HG03103 (cell line): ENCODE measurements around the gene ZNF618.

Experiments
- ATAC-seq: cut with Tn5 transposase; IDR thresholded peaks from one replicate; pipeline ENCODE4 v1.9.1; 2021; ENCODE audit warnings: low read depth; ENCODE audit not compliant: unreplicated experiment

Gene ZNF618

GRCh38 chr9:113932906-113933584 lies 56.9 kb downstream of the ZNF618 start:
- ATAC-seq = no peak

- no peak for ATAC-seq
Observed at GRCh38 chr9:113933671-113934070, 57.6 kb downstream of the ZNF618 start.

GRCh38 chr9:113934167-113934828 lies 58.2 kb downstream of the ZNF618 start:
- no peak for ATAC-seq

GRCh38 chr9:113934829-113935676 lies 58.9 kb downstream of the ZNF618 start:
- no peak for ATAC-seq

GRCh38 chr9:113935677-113936380 lies 59.7 kb downstream of the ZNF618 start:
- no peak for ATAC-seq

- no peak for ATAC-seq
Observed at GRCh38 chr9:113940077-113940476, 64.0 kb downstream of the ZNF618 start.

- no peak for ATAC-seq
Observed at GRCh38 chr9:113941056-113941455, 64.9 kb downstream of the ZNF618 start.

- no peak for ATAC-seq
Observed at GRCh38 chr9:113941526-113941925, 65.4 kb downstream of the ZNF618 start.

GRCh38 chr9:113943112-113944009 lies 67.3 kb downstream of the ZNF618 start:
- no peak for ATAC-seq

GRCh38 chr9:113945784-113946183 lies 69.7 kb downstream of the ZNF618 start:
- ATAC-seq = no peak

- ATAC-seq = no peak
Observed at GRCh38 chr9:113946496-113947115, 70.5 kb downstream of the ZNF618 start.

- no peak for ATAC-seq
Observed at GRCh38 chr9:113947941-113948340, 71.8 kb downstream of the ZNF618 start.

- ATAC-seq = no peak
Observed at GRCh38 chr9:113948891-113949570, 72.9 kb downstream of the ZNF618 start.

- ATAC-seq = no peak
Observed at GRCh38 chr9:113949571-113950078, 73.5 kb downstream of the ZNF618 start.

- no peak for ATAC-seq
Observed at GRCh38 chr9:113950195-113951031, 74.3 kb downstream of the ZNF618 start.

- no peak for ATAC-seq
Observed at GRCh38 chr9:113951032-113951372, 74.9 kb downstream of the ZNF618 start.

- no peak for ATAC-seq
Observed at GRCh38 chr9:113952676-113953075, 76.6 kb downstream of the ZNF618 start.

GRCh38 chr9:113953531-113953930 lies 77.4 kb downstream of the ZNF618 start:
- ATAC-seq = no peak
